Psoas muscle (tissue), 8 donors: ENCODE data around the gene SRP72. TPM values are rescaled to one million over a fixed set of nuclear protein-coding genes. Genes with fewer than 3 reads are reported as not detected.
A peak's percentile ranks its signal among the peaks of the same experiment; 100 is the strongest.

Source experiments
- ATAC-seq, 4 donors: fragments of 200-7000 bp; cut with Tn5 transposase; one replicate each; pipeline ENCODE4 v1.9.1; 2020; ENCODE audit warnings: moderate library complexity in 3 of 4, mild to moderate bottlenecking in 2 of 4
- DNase-seq, 2 donors: peaks; one replicate each; pipeline ENCODE4 v3.0.0-alpha.2; 2020
- H3K27ac ChIP-seq: fragments of 200-600 bp; one replicate; pipeline ENCODE4 v1.8.0; 2022
- H3K27me3 ChIP-seq, 3 donors: fragments of 200-600 bp in 1 of 3; one replicate each; pipeline versions ENCODE4 v1.6.1 to v1.8.0; 2013 to 2022; ENCODE audit warnings: low read length in 2 of 3, mild to moderate bottlenecking in 2 of 3, moderate library complexity in 1 of 3; ENCODE audit not compliant: insufficient read depth in 3 of 3
- H3K36me3 ChIP-seq, 2 donors: fragments of 200-600 bp in 1 of 2; one replicate each; pipeline versions ENCODE4 v1.6.1 to v1.8.0; 2013 to 2022; ENCODE audit warnings: low read depth in 1 of 2, mild to moderate bottlenecking in 1 of 2, moderate library complexity in 1 of 2; ENCODE audit not compliant: insufficient read depth in 1 of 2
- H3K4me1 ChIP-seq: fragments of 200-600 bp; one replicate; pipeline ENCODE4 v1.8.0; 2022
- H3K4me3 ChIP-seq: fragments of 200-600 bp; one replicate; pipeline ENCODE4 v1.8.0; 2022; ENCODE audit warnings: mild to moderate bottlenecking
- H3K9me3 ChIP-seq: fragments of 200-600 bp; one replicate; pipeline ENCODE4 v1.8.0; 2022
- CTCF ChIP-seq: fragments of 200-600 bp; IDR thresholded peaks from one replicate; pipeline ENCODE4 v1.8.0; 2022; ENCODE audit warnings: antibody characterized with exemption
- WGBS, 3 donors: extraction: QIAGEN DNeasy Blood & Tissue Kit; methylation state at CpG; one replicate each; pipeline versions ENCODE4 v1.1.6 to v1.1.7; 2013; 5-methylcytosine and 5-hydroxymethylcytosine counted together
- intact Hi-C, 2 donors: fragments of 100-400 bp; cut with DNase I; formaldehyde crosslinking; loops; one replicate each; pipeline versions ENCODE4 v1.11.0 to v1.14.2; 2022
- long read RNA-seq, 2 donors: library from polyadenylated mRNA; unstranded; transcript quantifications; one replicate each; pipeline ENCODE4 v2.0.0, GENCODE V29; 2021
- polyA plus RNA-seq, 3 donors: library from polyadenylated mRNA; stranded (reverse); fragments of 200-250 nt; gene quantifications; one replicate each; pipeline ENCODE4 v1.2.3, GENCODE V29; 2013
- total RNA-seq, 4 donors: library from RNA; stranded (reverse); fragmentation: NEBNext Ultra II Directional in 2 of 4; extraction: Animal tissue kit (Norgen Biotek cat#: 25700) in 2 of 4; gene quantifications; one replicate each; pipeline versions ENCODE4 v1.2.1 to v1.2.4, GENCODE V29; 2021 to 2023
- donor health status: healthy with polysubstance abuse.
- donor health status: DM: no; HTN: no; CAD: no; lungs with moderate emphysema.
- donor health status: Bipolar disorder and iron deficiency.
- donor health status: healthy.
- donor health status: DM: yes; HTN: yes; CAD: no.
- donor health status: DM: no; HTN: no; CAD: no.
- donor health status: DM: no; HTN: no; CAD: no.
- donor health status: DM: yes; HTN: yes; CAD: no.

Gene SRP72
- total RNA-seq (10 to 100 TPM; 38.4 to 68.0 (median 59.9) TPM), polyA plus RNA-seq (10 to 100 TPM; 32.7 to 47.2 (median 40.3) TPM)
- long read RNA-seq, donor 1, full-length matches to known transcripts = 12 of 44 reads
- long read RNA-seq, donor 1, partial matches to known transcripts = 29 of 44 reads
- long read RNA-seq, donor 1, other reads (novel, unspliced or antisense) = 3 of 44 reads
- long read RNA-seq, donor 2, full-length matches to known transcripts = 14 of 77 reads
- long read RNA-seq, donor 2, partial matches to known transcripts = 60 of 77 reads
- long read RNA-seq, donor 2, other reads (novel, unspliced or antisense) = 3 of 77 reads

- ATAC-seq (peak; percentile 96 to 99 (median 97)), DNase-seq (peak; percentile 87 to 92)
- Histone ChIP-seq H3K4me3 (peak within 1 kb of the TSS; percentile 75), H3K27me3 (no peaks in the 10 kb centered on the region), H3K27ac (peak within 1 kb of the TSS; percentile 92), H3K4me1 (peaks cover 33% of the 10 kb centered on the region), H3K36me3 (peaks cover 3 to 47% of the 10 kb centered on the region in 2 donors), H3K9me3 (no peaks in the 10 kb centered on the region)
- intact Hi-C loops = no loop called here
- 0% methylated on average over 49 to 62 of the region's 62 CpGs for WGBS, 3 donors
- no peak for TF ChIP-seq CTCF
These were observed at the start of gene SRP72 for GRCh38 chr4:56467284-56468096. SRP72 (plus strand) TSS chr4:56467617; CDS start chr4:56467636, 19 bp downstream.

- Histone ChIP-seq H3K4me3 (no peak overlapping the region), H3K4me1 (no peaks in the 10 kb centered on the region), H3K36me3 (no peaks in the 10 kb centered on the region), H3K27ac (no peak overlapping the region), H3K27me3 (no peaks in the 10 kb centered on the region), H3K9me3 (no peaks in the 10 kb centered on the region)
- ATAC-seq (peak in 1 of 4 donors; percentile 48), DNase-seq (no peak)
- WGBS, 3 donors = 59 to 77% (median 61%) methylated on average over 5 of the region's 5 CpGs
- no peak for TF ChIP-seq CTCF
- intact Hi-C loops = loop anchor here (2.0 to 10.0 kb wide), 3 partner anchors 381 to 413 kb away; no protein-coding TSS in a partner anchor
These were observed 43.2 kb upstream of the SRP72 start for GRCh38 chr4:56424176-56424575.

GRCh38 chr4:56424697-56425514 is 42.5 kb upstream of the SRP72 start:
- no peak overlapping the region for H3K4me3 ChIP-seq
- H3K9me3 ChIP-seq = no peaks in the 10 kb centered on the region
- 59 to 70% (median 62%) methylated on average over 5 of the region's 5 CpGs for WGBS, 3 donors
- no peak overlapping the region for H3K27ac ChIP-seq
- no peaks in the 10 kb centered on the region for H3K4me1 ChIP-seq
- H3K36me3 ChIP-seq = no peaks in the 10 kb centered on the region
- DNase-seq (no peak), ATAC-seq (peak in 2 of 4 donors; percentile 53 to 71)
- H3K27me3 ChIP-seq = no peaks in the 10 kb centered on the region
- intact Hi-C loops = loop anchor here (2.0 to 10.0 kb wide), 3 partner anchors 380 to 412 kb away; no protein-coding TSS in a partner anchor
- TF ChIP-seq CTCF = peak; percentile 68

- Histone ChIP-seq H3K27ac (no peak overlapping the region), H3K4me3 (no peak overlapping the region), H3K9me3 (no peaks in the 10 kb centered on the region), H3K27me3 (no peaks in the 10 kb centered on the region), H3K36me3 (no peaks in the 10 kb centered on the region), H3K4me1 (no peaks in the 10 kb centered on the region)
- intact Hi-C loops = loop anchor here (2.0 to 10.0 kb wide), 3 partner anchors 379 to 411 kb away; no protein-coding TSS in a partner anchor
- 88% methylated on average over 3 of the region's 3 CpGs for WGBS, 3 donors
- DNase-seq (no peak), ATAC-seq (no peak)
- no peak for TF ChIP-seq CTCF
These were observed 41.9 kb upstream of the SRP72 start for GRCh38 chr4:56425518-56425917.
